NCI-H1417 (cell line): ENCODE measurements around the gene MRPS26.
A peak's percentile ranks its signal among the peaks of the same experiment; 100 is the strongest.
"Not testable (repeated sequence)": the region's sequence is repeated elsewhere in the genome, so short reads cannot be mapped to it uniquely, and the experiment has no call there.

Experiments used
- DNase-seq, 3 experiments: peaks; one replicate each; lab custom pipeline; 2025; lab: John Stamatoyannopoulos, UW

Gene MRPS26

DNA sequence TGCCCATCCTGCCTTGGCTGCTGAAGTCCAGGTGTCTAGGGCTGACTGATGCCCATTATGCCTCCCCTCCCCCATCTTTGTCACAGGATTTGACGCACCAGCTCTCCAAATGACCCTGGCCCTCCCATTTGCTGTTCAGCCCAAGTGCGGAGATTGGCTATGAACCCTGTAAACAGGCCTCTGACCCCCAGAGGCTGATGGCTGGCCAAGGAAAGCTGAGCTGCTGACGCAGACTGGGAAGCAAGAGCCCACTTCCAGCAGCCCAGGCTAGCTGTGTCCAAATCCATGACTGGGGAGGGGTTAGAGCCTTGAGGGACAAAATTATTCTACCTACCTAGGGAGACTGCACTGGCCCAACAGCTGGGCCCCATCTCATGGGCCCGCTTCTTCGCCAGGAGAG lies 3.2 kb upstream of the MRPS26 start:
- peak in 2 of 3 experiments; percentile 44 to 62 for DNase-seq

DNA sequence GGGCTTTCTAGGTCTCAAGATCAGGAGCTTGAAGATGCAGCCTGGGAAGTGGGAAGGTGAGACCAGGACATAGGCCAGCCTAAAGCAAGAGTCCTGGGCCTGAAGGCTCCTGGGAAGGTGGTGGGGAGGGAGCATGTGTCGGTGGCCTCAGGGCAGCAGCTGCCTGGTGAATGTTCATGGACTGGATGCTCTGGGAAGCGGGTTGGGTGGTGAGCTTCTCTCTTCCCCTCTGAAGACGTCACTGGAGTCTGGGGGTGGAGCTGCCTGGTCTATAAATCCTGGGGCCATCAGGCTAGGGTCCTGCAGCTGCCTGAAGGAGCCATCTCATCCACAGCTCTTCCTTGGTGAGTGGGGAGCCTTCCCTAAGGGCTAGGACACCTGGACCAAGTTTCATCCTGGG lies 2.5 kb upstream of the MRPS26 start, which contains the start of gene GNRH2:
Gene GNRH2 (plus strand): TSS at position 301 of the 400 bp plus-strand sequence. CDS start 793 bp downstream, outside the sequence.
- DNase-seq: no peak

DNA sequence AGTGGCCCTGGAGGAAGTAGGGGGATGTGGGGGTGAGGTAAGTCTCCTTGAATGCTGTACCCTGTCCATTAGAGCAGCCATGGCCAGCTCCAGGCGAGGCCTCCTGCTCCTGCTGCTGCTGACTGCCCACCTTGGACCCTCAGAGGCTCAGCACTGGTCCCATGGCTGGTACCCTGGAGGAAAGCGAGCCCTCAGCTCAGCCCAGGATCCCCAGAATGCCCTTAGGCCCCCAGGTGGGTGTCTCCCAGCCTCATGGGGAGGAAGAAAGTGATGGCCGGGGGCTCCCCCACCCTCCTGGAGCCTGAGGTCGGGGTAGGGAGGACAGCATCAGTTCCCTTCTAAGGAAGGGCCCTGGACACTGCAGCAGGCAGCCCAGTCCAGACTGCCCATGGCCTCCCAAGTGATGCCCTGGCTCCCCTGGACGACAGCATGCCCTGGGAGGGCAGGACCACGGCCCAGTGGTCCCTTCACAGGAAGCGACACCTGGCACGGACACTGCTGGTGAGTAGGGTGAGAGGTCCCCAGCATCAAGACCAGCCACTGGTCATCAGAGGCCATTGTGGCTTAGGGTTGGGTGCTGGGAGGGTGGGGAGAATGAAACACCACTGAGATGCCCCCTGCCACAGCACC lies 1.4 kb upstream of the MRPS26 start:
- DNase-seq: no peak

DNA sequence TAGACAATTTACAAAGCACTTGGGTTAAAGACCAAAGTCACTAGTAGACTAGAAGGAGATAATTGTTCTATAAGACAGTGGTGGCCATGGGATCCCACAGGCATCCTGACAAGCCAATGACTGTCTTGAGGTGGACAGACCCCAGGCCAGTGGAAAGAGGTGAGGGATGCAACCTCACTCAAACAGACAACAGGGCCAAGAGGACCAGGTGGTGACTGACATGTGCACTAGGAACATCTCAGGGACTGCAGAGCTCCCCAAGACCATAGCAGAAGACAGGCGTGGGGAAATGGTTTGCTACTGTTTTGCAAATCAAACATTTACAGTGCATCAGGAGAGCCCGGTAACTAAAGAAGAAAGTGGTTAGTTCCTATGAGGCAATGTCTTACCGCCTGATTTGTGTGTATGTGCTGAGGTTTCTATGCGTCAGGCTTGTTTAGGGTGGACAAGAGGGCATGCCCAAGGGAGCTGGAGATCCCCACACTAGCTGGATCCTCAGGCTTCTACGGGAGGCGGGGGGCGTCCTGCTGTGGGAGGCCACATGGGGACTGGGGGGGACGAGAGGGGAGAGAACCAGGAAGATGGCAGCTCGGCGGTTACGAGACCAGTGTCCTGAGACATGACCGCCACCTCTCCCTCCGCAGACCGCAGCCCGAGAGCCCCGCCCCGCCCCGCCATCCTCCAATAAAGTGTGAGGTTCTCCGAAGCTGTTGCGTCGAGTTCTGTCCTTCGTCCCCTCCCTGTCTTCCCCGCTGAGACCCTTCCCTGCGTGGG lies 623 bp upstream of the MRPS26 start:
- DNase-seq: peak in 2 of 3 experiments; percentile 83 to 98

DNA sequence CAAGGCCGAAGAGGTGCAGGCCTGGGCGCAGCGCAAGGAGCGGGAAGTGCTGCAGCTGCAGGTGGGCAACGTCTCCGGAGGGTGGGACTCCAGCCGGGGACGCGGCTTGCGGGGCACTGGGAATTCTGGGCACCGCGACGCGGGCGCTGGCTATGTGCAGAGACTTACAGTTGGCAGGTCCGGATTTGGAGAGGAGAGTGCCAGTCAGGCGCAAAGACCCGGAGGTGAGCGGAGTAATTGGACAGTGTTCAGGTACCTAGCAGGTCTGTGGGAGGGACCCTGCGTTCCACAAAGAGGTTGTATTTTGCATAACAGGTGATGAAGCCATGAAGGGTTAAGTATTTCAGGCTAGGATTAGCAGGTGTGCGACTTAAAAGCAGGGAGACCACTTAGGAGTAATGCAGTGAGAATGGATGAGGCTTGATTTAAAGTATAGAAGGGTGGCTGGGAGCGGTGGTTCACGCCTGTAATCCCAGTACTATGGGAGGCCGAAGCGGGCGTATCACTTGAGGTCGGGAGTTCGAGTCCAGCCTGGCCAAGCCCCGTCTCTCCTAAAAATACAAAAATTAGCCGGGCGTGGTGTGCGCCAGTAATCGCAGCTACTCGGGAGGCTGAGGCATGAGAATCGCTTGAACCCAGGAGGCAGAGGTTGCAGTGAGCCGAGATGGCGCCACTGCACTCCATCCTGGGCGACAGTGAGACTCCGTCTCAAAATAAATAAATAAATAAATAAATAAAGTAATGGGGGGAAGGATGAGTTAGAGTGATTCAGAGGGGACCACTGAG lies 1.0 kb downstream of the MRPS26 start:
- peak; percentile 85 to 89 (median 87) for DNase-seq

DNA sequence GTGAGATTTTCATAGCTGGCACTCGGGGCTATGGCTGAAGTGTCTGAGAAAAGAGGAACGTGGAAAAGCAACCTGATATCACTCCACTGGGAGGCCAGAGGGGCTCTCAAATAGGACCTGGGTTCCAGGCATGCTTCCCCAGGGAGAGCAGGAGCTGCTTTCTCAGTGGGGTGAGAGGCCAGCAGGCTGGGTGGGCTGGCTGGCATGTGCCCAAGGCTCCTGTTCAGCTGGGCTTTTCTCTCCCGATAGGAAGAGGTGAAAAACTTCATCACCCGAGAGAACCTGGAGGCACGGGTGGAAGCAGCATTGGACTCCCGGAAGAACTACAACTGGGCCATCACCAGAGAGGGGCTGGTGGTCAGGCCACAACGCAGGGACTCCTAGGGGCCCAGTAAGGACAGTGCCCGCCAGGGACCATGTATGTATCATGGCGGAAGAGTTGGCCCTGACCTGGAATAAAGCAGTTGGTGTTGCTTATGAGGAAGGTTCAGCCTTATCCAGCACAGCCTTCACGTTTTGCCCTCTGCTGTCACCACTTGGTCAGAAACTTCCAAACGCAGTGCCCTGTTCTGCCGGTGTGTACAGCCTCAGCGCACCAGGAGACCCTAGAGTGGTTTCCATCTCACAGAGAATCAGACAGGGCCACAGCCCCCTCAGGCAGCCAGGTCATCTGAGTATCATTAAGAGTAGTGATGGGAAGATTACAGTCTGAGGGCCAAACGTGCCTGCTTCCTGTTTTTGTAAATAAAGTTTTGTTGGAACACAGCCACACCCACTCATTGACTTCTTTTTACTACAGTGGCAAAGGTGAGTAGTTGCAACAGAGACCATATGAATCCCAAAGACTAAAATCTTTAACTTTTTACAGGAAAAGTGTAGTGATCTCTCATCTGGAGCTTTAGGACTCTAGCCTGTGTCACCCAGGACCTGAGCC lies 1.9 kb downstream of the MRPS26 start:
- DNase-seq: no peak

DNA sequence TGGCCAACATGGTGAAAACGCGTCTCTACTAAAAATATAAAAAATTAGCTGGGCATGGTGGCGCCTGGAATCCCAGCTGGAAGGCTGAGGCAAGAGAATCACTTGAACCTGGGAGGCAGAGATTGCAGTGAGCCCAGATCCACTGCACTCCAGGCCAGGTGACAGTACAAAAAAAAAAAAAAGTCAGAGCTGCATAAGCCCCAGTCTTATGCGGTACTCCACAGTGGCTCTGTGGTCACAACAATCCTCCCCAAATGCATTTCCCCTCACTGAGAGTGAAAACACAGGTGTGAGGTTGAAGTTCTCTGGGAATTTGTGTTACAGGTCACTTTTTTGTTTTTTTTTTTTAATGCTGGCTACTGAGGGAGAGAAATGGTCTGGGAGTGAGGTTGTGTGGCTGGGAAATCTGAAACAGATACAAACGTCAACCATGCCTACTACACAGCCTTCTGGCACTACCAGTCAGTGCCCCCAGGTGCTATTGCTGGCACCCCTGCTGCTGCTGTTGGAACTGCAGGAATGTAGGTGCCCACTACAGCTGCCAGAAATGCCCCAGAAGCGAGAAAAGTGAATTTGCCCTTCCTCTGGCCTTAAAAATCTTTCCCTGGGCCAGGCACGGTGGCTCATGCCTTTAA lies 5.7 kb downstream of the MRPS26 start:
- DNase-seq: no peak

DNA sequence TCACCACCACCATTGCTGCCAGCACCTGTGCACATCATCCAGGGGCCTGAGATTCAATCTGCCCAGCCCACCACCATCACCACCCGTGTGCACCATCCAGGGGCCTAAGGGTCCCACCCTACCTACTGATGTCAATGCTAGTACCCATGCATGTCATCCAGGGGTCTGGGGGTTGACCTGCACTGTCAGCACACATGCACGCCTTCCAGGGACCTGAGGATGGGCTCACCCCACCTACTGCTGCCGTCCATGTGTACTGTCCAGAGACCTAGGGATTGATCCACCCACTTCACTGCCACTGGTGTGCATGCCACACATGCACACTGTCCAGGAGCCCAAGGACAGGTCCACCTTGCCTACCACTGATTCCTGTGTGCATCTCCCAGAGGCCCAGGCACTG lies 13.6 kb downstream of the MRPS26 start:
- no peak for DNase-seq

DNA sequence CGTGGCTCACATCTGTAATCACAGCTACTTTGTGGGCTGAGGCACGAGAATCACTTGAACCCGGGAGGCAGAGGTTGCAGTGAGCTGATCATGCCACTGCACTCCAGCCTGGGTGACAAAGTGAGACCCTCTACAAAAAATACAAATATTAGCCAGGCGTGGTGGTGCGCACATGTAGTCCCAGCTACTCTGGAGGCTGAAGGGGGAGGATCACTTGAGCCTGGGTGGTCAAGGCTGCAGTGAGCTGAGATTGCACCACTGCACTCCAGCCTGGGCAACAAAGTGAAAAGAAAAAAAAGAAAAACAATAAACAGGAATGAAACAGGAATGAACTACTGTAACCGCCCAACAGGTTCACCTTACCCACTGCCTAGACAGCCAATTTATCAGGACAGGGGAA lies 18.3 kb downstream of the MRPS26 start:
- not testable (repeated sequence) for DNase-seq

DNA sequence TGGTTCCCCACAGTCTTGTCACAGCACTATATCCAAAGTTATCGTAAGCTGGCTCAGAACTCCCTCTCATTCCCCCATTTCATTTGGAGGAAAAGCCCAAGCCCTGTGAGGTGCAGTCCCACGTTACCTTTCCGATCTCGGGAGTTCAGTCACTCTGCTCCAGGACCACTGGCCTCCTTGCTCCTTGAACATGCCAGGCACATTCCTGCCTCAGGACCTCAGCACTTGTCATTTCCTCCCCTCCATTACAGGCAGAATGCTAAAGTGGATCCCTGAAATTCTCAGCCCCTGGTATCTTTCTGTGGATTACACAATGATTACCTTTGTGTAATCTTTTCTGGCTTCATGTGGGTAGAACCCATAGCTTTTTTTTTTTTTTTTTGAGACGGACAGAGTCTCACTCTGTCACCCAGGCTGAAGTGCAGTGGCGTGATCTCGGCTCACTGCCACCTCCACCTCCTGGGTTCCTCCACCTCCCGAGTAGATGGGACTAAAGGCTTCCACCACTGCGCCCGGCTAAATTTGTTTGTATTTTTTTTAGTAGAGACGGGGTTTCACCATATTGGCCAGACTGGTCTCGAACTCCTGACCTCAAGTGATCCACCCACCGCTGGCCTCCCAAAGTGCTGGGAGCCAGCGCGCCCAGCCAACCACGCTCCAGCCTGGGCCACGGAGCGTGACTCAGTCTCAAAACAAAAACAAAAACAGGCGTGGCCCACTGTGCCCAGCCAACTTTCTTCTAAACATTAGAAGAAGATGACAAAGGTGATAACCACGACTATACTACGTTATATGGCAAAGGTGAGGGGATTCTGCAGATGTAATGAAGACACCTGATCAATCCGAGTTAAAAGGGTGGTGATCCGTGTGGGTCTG lies 21.5 kb downstream of the MRPS26 start:
- DNase-seq: no peak

DNA sequence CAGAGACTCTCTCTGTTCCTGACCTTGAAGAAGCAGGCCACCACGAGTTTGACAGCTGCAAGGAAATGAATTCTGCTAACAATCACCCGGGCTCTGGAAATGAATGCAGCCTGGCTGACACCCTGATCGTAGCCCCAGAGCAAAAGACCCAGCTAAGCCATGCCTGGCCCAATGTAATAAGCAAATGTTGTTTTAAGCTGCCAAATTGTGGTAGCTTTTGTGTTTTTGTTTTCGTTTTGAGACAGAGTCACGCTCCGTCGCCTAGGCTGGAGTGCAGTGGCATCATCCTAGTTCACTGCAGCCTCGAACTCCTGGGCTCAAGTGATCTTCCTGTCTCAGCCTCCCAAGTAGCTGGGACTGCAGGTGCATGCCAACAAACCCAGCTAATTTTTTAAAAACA lies 22.2 kb downstream of the MRPS26 start:
- no peak for DNase-seq

DNA sequence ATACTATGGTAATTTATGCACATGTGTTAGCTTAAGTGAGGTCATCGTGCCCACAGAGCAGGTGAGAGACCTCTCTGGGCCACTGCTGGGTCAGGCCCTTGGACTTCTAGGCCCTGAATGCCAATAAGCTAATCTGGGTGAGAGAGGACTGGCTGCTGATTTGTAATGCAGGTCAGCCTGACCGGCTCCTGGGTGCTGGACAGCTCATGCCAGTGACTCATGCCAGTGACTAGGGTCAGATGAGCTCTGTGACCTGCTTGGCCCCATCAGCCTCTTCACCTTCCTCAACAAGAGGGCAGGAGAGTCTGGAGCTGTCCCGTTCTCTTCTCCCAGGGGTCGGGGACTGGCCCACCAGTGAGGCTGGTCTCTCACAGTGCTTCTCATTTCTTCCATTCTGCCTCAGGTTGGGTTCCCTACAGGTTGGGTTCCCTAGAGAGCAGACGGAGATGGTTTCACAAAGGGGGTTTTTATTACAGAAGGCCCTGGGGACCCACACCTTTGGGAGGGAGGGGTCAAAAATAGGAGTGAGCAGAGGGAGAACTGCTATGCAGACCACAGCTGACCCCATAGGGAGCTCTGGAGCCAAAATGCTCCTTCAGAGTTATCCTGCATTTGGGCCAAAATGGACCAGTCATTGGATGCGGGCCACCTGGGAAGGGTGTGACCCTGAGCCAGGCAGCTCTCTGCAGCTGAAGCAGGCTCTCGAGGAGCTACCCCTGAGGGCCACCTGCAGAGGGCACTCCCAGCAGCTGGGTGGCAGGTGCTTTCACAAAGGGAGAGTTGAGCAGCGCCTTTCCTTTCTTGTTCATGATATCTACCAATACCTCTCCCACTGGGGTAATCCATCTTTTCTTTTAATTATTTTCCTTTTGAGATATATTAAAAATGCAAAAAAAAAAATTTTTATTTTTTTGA lies 23.4 kb downstream of the MRPS26 start:
- peak; percentile 24 to 60 (median 56) for DNase-seq

DNA sequence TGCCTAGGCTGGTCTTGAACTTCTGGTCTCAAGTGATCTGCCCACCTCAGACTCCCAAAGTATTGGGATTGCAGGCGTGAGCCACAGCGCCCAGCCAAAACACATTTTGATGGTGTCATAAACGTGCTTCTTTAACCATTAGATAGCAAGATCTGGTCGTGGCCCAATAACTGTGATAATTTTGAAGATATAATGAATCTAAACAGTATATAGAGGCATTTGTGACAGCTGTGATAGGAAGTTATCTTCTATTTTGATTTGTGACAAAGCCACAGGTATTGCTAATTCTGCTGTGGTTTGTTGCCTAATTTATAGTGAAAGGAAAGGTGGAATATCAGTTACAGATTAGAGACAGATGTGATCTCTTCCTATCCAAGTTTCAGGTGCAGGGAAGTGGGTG lies 24.9 kb downstream of the MRPS26 start:
- no peak for DNase-seq

DNA sequence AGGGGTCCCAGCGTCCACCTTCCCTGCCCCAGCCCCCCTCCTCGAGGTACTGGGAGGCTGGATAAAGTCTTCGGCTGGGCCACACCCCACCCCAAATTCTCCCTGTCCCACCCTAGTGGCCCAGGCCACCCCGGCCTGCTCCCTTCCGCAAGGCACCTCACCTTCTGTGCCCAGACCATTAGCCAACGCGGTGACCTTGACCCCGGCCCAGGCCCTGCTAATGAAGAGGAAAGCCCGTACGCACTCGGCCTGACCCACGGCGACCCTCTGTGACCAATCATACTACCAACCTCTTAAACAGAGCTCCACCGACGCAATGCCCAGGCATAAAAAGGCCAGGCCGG lies 25.4 kb downstream of the MRPS26 start:
- DNase-seq: no peak

DNA sequence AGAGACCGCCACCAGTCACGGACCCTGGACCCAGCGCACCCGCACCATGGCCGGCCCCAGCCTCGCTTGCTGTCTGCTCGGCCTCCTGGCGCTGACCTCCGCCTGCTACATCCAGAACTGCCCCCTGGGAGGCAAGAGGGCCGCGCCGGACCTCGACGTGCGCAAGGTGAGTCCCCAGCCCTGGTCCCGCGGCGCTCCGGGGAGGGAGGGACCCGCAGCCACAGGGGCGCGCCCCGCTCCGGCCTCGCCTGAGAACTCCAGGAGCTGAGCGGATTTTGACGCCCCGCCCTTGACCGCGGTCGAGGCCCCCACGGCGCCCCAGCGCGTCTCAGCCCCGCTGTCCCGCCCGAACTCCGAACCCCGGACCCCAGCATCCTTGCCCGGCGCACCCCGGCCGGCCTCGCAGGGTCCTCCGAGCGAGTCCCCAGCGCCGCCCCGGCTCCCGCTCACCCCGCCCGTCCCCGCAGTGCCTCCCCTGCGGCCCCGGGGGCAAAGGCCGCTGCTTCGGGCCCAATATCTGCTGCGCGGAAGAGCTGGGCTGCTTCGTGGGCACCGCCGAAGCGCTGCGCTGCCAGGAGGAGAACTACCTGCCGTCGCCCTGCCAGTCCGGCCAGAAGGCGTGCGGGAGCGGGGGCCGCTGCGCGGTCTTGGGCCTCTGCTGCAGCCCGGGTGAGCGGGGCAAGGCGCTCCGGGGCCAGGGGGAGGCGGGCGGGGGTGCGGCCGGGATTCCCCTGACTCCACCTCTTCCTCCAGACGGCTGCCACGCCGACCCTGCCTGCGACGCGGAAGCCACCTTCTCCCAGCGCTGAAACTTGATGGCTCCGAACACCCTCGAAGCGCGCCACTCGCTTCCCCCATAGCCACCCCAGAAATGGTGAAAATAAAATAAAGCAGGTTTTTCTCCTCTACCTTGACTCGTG lies 26.0 kb downstream of the MRPS26 start, which contains the start of gene OXT:
Gene OXT (plus strand): TSS at position 11 of the 920 bp plus-strand sequence. CDS start 36 bp downstream, at position 47.
- peak in 2 of 3 experiments; percentile 22 to 40 for DNase-seq

DNA sequence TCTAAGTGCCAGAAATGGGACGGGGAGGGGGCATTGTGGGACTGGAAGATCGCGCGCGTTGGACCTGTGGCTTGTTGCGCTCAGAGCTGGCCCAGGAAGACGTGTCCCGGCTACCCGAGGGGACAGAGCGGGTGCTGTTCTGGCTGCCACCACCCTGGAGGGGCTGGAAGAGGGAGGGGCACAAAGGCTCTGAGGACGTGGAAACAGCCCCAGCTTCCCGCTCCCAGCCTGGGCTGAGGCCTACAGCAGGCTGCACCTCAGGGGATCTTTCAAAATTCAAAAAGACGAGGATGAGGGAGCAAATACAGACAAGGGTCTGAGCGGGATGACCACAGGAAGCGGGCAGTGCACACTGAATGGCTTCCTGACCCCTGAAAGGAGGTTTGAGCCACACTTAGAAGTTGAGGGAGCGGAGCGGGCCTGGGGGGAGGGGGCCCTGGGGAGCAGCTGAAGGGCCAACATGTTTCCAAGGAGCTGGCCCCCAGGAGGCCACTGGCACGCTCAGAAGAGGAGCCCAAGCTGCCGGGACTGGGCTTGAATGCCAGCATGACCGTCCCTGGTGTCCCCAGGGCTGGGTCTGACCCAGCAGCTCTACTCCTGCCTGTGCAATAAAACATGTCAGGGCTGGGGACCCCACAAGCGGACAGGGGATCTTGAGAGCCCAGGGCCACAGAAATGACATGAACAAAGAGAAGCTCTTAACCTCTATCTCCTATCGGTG lies 26.8 kb downstream of the MRPS26 start:
- DNase-seq: no peak

DNA sequence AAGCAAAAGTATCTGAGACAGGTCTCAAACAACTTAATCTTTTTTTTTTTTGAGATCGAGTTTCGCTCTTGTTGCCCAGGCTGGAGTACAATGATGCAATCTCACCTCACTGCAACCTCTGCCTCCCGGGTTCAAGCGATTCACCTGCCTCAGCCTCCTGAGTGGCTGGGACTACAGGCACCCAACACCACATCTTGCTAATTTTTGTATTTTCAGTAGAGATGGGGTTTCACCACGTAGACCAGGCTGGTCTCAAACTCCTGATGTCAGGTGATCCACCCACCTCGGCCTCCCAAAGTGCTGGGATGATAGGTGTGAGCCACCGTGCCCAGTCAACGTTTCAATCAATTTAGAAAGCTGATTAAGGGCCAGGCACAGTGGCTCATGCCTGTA lies 27.4 kb downstream of the MRPS26 start:
- DNase-seq: not testable (repeated sequence)
